GM19035 (cell line): Measurements from ENCODE around the gene DAPK2.
"Not testable (repeated sequence)": the region's sequence is repeated elsewhere in the genome, so short reads cannot be mapped to it uniquely, and the experiment has no call there.

Source experiments
- ATAC-seq: cut with Tn5 transposase; IDR thresholded peaks from one replicate; pipeline ENCODE4 v1.9.1; 2021; ENCODE audit not compliant: unreplicated experiment

DAPK2 gene

GRCh38 chr15:64046421-64047153, at the start of gene DAPK2:
Gene DAPK2 (minus strand): TSS chr15:64046485. CDS start chr15:64040261, 6,224 bp downstream.
- ATAC-seq: peak; percentile 72

GRCh38 chr15:64095431-64095794, 49.1 kb upstream of the DAPK2 start:
- no peak for ATAC-seq

GRCh38 chr15:64093627-64094417, 47.5 kb upstream of the DAPK2 start, which contains the start of gene CIAO2A:
Gene CIAO2A (minus strand): TSS chr15:64093838. CDS start chr15:64093768, 70 bp downstream.
- ATAC-seq: peak; percentile 75

GRCh38 chr15:64092864-64093626, 46.8 kb upstream of the DAPK2 start:
- peak; percentile 2 for ATAC-seq

- ATAC-seq: no peak
These were observed 46.0 kb upstream of the DAPK2 start for GRCh38 chr15:64092075-64092820.

GRCh38 chr15:64090527-64090926, 44.2 kb upstream of the DAPK2 start:
- no peak for ATAC-seq

- no peak for ATAC-seq
These were observed 43.4 kb upstream of the DAPK2 start for GRCh38 chr15:64089543-64090280.

- no peak for ATAC-seq
These were observed 36.5 kb upstream of the DAPK2 start for GRCh38 chr15:64082757-64083156.

- ATAC-seq: not testable (repeated sequence)
These were observed 27.2 kb upstream of the DAPK2 start for GRCh38 chr15:64073496-64073895.

GRCh38 chr15:64072812-64073211, 26.5 kb upstream of the DAPK2 start:
- no peak for ATAC-seq

- no peak for ATAC-seq
These were observed 25.9 kb upstream of the DAPK2 start for GRCh38 chr15:64071931-64072765.

GRCh38 chr15:64070965-64071851, 24.9 kb upstream of the DAPK2 start:
- ATAC-seq: no peak

GRCh38 chr15:64070106-64070505, 23.8 kb upstream of the DAPK2 start:
- no peak for ATAC-seq

GRCh38 chr15:64068133-64068532, 21.8 kb upstream of the DAPK2 start:
- no peak for ATAC-seq

- no peak for ATAC-seq
These were observed 21.3 kb upstream of the DAPK2 start for GRCh38 chr15:64067564-64068030.

GRCh38 chr15:64066451-64066850, 20.2 kb upstream of the DAPK2 start:
- no peak for ATAC-seq

GRCh38 chr15:64060716-64061115, 14.4 kb upstream of the DAPK2 start:
- no peak for ATAC-seq

GRCh38 chr15:64059104-64059503, 12.8 kb upstream of the DAPK2 start:
- not testable (repeated sequence) for ATAC-seq
